Thoracic aorta (tissue), 2 donors: ENCODE results near the gene OXLD1. TPM values are rescaled to one million over a fixed set of nuclear protein-coding genes. Genes with fewer than 3 reads are reported as not detected.
"Not testable (repeated sequence)": the region's sequence is repeated elsewhere in the genome, so short reads cannot be mapped to it uniquely, and the experiment has no call there.

Experiments
- ATAC-seq: fragments of 150-250 bp; one replicate; pipeline ENCODE4 v1.8.0; 2017; ENCODE audit warnings: low read depth; ENCODE audit not compliant: insufficient number of reproducible peaks, low FRiP score
- DNase-seq: peaks from one replicate; pipeline ENCODE4 v3.0.0-alpha.2; 2020; ENCODE audit warnings: low spot score
- H3K27ac ChIP-seq, 2 donors: fragments of 200-600 bp; sonication (generic); 1 replicate in 1 of 2; 2 replicates in 1 of 2; pipeline ENCODE4 v1.5.1; 2016; ENCODE audit warnings: mild to moderate bottlenecking in 2 of 2, moderate library complexity in 2 of 2
- H3K27me3 ChIP-seq: fragments of 200-600 bp; sonication (generic); replicated peaks from 2 replicates; pipeline ENCODE4 v1.6.0; 2016; ENCODE audit warnings: mild to moderate bottlenecking; ENCODE audit not compliant: insufficient read depth
- H3K36me3 ChIP-seq: fragments of 200-600 bp; sonication (generic); one replicate; pipeline ENCODE4 v1.5.1; 2016
- H3K4me1 ChIP-seq, 2 donors: fragments of 200-600 bp; sonication (generic); 1 replicate in 1 of 2; 2 replicates in 1 of 2; pipeline versions ENCODE4 v1.5.1 to v1.6.0; 2016; ENCODE audit warnings: low read depth in 2 of 2, mild to moderate bottlenecking in 1 of 2; ENCODE audit not compliant: control insufficient read depth in 1 of 2
- H3K4me3 ChIP-seq: fragments of 200-600 bp; sonication (generic); 2 replicates; pipeline ENCODE4 v1.5.1; 2016; ENCODE audit warnings: mild to moderate bottlenecking
- H3K9me3 ChIP-seq: fragments of 200-600 bp; sonication (generic); 2 replicates; pipeline ENCODE4 v1.5.1; 2016
- total RNA-seq, 2 donors: library from RNA; depleted of rRNA; stranded (reverse); fragments of >200 nt; gene quantifications; one replicate each; pipeline versions ENCODE4 v1.1.0 to v1.2.3, GENCODE V29; 2016
- TF ChIP-seq, protein P1 (sequence below): fragments of 200-600 bp; sonication (generic); IDR thresholded peaks from one replicate; pipeline ENCODE4 v1.5.1; 2019; ENCODE audit warnings: antibody characterized with exemption

The OXLD1 gene
- total RNA-seq, 2 donors from 2014 or later: 13.7 to 33.6 TPM

DNA sequence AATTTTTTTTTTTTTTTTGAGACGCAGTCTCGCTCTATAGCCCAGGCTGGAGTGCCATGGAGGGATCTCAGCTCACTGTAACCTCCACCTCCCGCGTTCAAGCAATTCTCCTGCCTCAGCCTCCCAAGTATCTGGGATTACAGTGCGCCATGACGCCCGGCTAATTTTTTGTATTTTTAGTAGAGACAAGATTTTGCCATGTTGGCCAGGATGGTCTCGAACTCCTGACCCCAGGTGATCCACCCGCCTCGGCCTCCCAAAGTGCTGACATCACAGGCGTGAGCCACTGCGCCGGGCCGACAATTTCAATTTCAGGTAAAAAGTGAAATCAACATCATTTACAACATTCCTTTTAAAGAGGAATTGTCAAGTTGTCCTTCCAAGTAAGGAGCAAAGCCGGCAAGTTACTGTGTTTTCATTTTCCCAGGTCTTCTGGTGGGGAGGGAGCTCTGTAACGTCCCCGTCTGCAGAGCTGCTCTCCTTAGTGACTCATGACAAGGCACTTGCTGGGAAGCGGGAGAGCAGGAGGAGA is 30.4 kb downstream of the OXLD1 start:
- DNase-seq (no peak), ATAC-seq (peak; percentile 35)
- no peaks in the 10 kb centered on the region for H3K9me3 ChIP-seq
- no peaks in the 10 kb centered on the region for H3K36me3 ChIP-seq
- peak overlapping the region; percentile 71 to 78 for H3K27ac ChIP-seq
- peak overlapping the region; percentile 91 for H3K4me3 ChIP-seq
- TF ChIP-seq, protein P1, sequence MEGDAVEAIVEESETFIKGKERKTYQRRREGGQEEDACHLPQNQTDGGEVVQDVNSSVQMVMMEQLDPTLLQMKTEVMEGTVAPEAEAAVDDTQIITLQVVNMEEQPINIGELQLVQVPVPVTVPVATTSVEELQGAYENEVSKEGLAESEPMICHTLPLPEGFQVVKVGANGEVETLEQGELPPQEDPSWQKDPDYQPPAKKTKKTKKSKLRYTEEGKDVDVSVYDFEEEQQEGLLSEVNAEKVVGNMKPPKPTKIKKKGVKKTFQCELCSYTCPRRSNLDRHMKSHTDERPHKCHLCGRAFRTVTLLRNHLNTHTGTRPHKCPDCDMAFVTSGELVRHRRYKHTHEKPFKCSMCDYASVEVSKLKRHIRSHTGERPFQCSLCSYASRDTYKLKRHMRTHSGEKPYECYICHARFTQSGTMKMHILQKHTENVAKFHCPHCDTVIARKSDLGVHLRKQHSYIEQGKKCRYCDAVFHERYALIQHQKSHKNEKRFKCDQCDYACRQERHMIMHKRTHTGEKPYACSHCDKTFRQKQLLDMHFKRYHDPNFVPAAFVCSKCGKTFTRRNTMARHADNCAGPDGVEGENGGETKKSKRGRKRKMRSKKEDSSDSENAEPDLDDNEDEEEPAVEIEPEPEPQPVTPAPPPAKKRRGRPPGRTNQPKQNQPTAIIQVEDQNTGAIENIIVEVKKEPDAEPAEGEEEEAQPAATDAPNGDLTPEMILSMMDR: no peak
- no peaks in the 10 kb centered on the region for H3K27me3 ChIP-seq
- H3K4me1 ChIP-seq: peaks cover 24 to 36% of the 10 kb centered on the region in 2 donors

GRCh38 chr17:81635431-81635830 is 31.0 kb downstream of the OXLD1 start:
- H3K4me3 ChIP-seq: peak overlapping the region; percentile 91

GRCh38 chr17:81631482-81631881 is 34.9 kb downstream of the OXLD1 start:
- no peak overlapping the region for H3K27ac ChIP-seq

More at GRCh38 chr17:81635431-81635830, 31.0 kb downstream of the OXLD1 start:
- no peak overlapping the region for H3K27ac ChIP-seq
- no peak for ATAC-seq
- no peaks in the 10 kb centered on the region for H3K27me3 ChIP-seq
- TF ChIP-seq, protein P1: no peak
- H3K4me1 ChIP-seq: peaks cover 24 to 36% of the 10 kb centered on the region in 2 donors
- H3K36me3 ChIP-seq: no peaks in the 10 kb centered on the region
- no peak for DNase-seq
- no peaks in the 10 kb centered on the region for H3K9me3 ChIP-seq

DNA sequence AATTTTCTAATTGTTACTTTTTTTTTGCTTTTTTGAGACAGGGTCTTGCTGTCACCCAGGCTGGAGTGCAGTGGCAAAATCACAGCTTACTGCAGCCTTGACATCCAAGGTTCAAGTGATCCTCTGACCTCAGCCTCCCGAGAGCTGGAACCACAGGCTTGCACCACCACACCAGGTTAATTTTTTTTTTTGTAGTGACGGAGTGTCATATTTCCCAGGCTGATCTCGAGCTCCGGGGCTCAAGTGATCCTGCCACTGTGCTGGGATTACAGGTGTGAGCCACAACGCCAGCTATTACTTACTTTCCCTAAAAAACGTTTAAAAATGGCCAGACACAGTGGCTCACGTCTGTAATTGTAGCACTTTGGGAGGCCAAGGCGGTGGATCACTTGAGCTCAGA is 36.1 kb downstream of the OXLD1 start:
- H3K4me3 ChIP-seq: no peak overlapping the region
- H3K9me3 ChIP-seq: no peaks in the 10 kb centered on the region
- peaks cover 37% of the 10 kb centered on the region for H3K36me3 ChIP-seq
- no peak for DNase-seq
- no peak for ATAC-seq
- H3K4me1 ChIP-seq: peaks cover 16 to 21% of the 10 kb centered on the region in 2 donors
- no peak overlapping the region for H3K27ac ChIP-seq
- TF ChIP-seq, protein P1: no peak
- H3K27me3 ChIP-seq: no peaks in the 10 kb centered on the region

More at GRCh38 chr17:81631482-81631881, 34.9 kb downstream of the OXLD1 start:
- peaks cover 26% of the 10 kb centered on the region for H3K36me3 ChIP-seq
- no peak for ATAC-seq
- no peak for DNase-seq
- H3K9me3 ChIP-seq: no peaks in the 10 kb centered on the region
- no peak overlapping the region for H3K4me3 ChIP-seq
- TF ChIP-seq, protein P1: no peak
- H3K4me1 ChIP-seq: peaks cover 24 to 32% of the 10 kb centered on the region in 2 donors
- no peaks in the 10 kb centered on the region for H3K27me3 ChIP-seq

DNA sequence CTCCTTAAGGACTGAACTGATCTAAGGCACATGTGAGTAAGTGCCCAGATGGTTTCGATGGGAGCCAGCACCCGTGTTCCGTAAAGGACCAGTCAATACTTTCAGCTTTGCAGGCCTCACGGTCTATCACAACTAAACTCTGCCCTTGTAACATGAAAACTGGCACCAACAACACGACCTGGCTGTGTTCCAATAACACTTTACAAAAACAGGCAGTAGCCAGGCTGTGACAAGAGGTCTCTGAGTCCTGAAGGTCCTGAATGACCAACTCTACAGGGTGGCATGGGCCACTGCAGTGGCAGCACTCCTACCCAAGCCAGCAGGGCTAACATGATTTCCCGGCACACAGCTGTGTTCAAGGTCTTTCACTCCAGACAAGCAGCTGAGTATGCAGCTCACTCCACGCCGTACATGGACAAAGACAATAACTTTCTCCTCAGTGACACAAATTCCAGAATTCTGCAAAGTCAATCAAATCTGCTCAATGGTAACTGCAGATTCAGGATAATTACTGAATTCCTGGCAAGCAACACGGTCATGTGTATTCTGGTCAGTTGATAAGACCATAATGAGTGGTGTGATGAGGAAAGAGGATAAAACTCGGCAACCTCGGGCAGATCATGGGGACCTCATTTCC is 44.8 kb downstream of the OXLD1 start:
- peaks cover 54% of the 10 kb centered on the region for H3K36me3 ChIP-seq
- no peaks in the 10 kb centered on the region for H3K4me1 ChIP-seq
- H3K27me3 ChIP-seq: no peaks in the 10 kb centered on the region
- TF ChIP-seq, protein P1: no peak
- no peak overlapping the region for H3K27ac ChIP-seq
- ATAC-seq: no peak
- no peak for DNase-seq
- H3K4me3 ChIP-seq: no peak overlapping the region
- H3K9me3 ChIP-seq: no peaks in the 10 kb centered on the region

DNA sequence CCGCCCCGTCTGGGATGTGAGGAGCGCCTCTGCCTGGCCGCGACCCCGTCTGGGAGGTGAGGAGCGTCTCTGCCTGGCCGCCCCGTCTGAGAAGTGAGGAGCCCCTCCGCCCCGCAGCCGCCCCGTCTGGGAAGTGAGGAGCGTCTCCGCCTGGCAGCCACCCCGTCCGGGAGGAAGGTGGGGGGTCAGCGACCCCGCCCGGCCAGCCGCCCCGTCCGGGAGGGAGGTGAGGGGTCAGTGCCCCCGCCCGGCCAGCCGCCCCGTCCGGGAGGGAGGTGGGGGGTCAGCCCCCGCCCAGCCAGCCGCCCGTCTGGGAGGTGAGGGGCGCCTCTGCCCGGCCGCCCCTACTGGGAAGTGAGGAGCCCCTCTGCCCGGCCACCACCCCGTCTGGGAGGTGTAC is 48.1 kb downstream of the OXLD1 start:
- not testable (repeated sequence) for H3K27me3 ChIP-seq, H3K27ac ChIP-seq, ATAC-seq, H3K9me3 ChIP-seq, H3K4me3 ChIP-seq, DNase-seq
- peaks cover 31% of the 10 kb centered on the region for H3K36me3 ChIP-seq
- peaks cover 9 to 23% of the 10 kb centered on the region in 2 donors for H3K4me1 ChIP-seq
